DND-41 (cell line): ENCODE measurements around the gene ATP5F1D.

Source experiments
- CTCF ChIP-seq: IDR thresholded peaks from 2 replicates; pipeline ENCODE4 v1.5.1; 2012; ENCODE audit warnings: borderline replicate concordance, low read length, moderate library complexity, mild to moderate bottlenecking; ENCODE audit not compliant: poor library complexity, severe bottlenecking; ENCODE audit errors: extremely low read depth
- EZH2 ChIP-seq: IDR thresholded peaks from 3 replicates; pipeline ENCODE4 v1.6.1; 2012; ENCODE audit warnings: borderline replicate concordance, low read depth, mild to moderate bottlenecking, moderate library complexity, low read length, inconsistent platforms; ENCODE audit not compliant: severe bottlenecking

- no peak for TF ChIP-seq CTCF
- TF ChIP-seq EZH2: no peak
Measured at GRCh38 chr19:1259876-1260748, 18.6 kb downstream of the ATP5F1D start.
